Smooth muscle cell (in vitro differentiated cells): ENCODE results near the gene RCN1. TPM values are rescaled to one million over a fixed set of nuclear protein-coding genes. Genes with fewer than 3 reads are reported as not detected.

Experiments used
- DNase-seq: peaks from one replicate; lab custom pipeline; 2025; ENCODE audit not compliant: unreplicated experiment; lab: John Stamatoyannopoulos, UW
- H2AFZ ChIP-seq: fragments of 200-600 bp; sonication (generic); 2 replicates; pipeline ENCODE4 v1.6.0; 2016; ENCODE audit warnings: antibody characterized with exemption, low read depth, mild to moderate bottlenecking
- H3F3A ChIP-seq: fragments of 200-600 bp; sonication (generic); 2 replicates; pipeline ENCODE4 v1.6.0; 2017; ENCODE audit warnings: antibody characterized with exemption, low read depth
- H3K27ac ChIP-seq: fragments of 200-600 bp; sonication (generic); 2 replicates; pipeline ENCODE4 v1.5.1; 2016; ENCODE audit warnings: low read depth, mild to moderate bottlenecking
- H3K27me3 ChIP-seq: fragments of 200-600 bp; sonication (generic); 2 replicates; pipeline ENCODE4 v1.6.1; 2016; ENCODE audit warnings: low read depth, mild to moderate bottlenecking
- H3K36me3 ChIP-seq: fragments of 200-600 bp; sonication (generic); 2 replicates; pipeline ENCODE4 v1.5.1; 2016; ENCODE audit warnings: low read depth
- H3K4me1 ChIP-seq: fragments of 200-600 bp; sonication (generic); 2 replicates; pipeline ENCODE4 v1.5.1; 2016; ENCODE audit warnings: low read depth
- H3K4me2 ChIP-seq: fragments of 200-600 bp; sonication (generic); 2 replicates; pipeline ENCODE4 v1.6.0; 2016; ENCODE audit warnings: mild to moderate bottlenecking
- H3K4me3 ChIP-seq: fragments of 200-600 bp; sonication (generic); 2 replicates; pipeline ENCODE4 v1.5.1; 2016; ENCODE audit warnings: mild to moderate bottlenecking
- H3K79me2 ChIP-seq: fragments of 200-600 bp; sonication (generic); 2 replicates; pipeline ENCODE4 v1.6.0; 2016; ENCODE audit warnings: low read depth, mild to moderate bottlenecking
- H3K9ac ChIP-seq: fragments of 200-600 bp; sonication (generic); 2 replicates; pipeline ENCODE4 v1.6.0; 2016; ENCODE audit warnings: low read depth
- H3K9me3 ChIP-seq: fragments of 200-600 bp; sonication (generic); replicated peaks from 2 replicates; pipeline ENCODE4 v1.5.1; 2016; ENCODE audit warnings: low read depth
- H4K20me1 ChIP-seq: fragments of 200-600 bp; sonication (generic); 2 replicates; pipeline ENCODE4 v1.6.0; 2016; ENCODE audit warnings: low read depth
- WGBS: methylation state at CpG from one replicate; pipeline ENCODE4 v1.1.7; 2016; ENCODE audit warnings: low lambda C conversion rate; 5-methylcytosine and 5-hydroxymethylcytosine counted together
- polyA plus RNA-seq: library from polyadenylated mRNA; unstranded; fragments of >200 nt; fragmentation: Nextera tagmentation; extraction: Ambion mirVana; gene quantifications from 2 replicates; pipeline ENCODE4 v1.2.1, GENCODE V29; 2016
- total RNA-seq: library from RNA; depleted of rRNA; stranded (reverse); fragments of >200 nt; gene quantifications from 2 replicates; pipeline ENCODE4 v1.2.3, GENCODE V29; 2014
- TF ChIP-seq, protein P1 (sequence below): fragments of 200-600 bp; sonication (generic); IDR thresholded peaks from 2 replicates; pipeline ENCODE4 v1.5.1; 2017; ENCODE audit warnings: borderline replicate concordance, mild to moderate bottlenecking, antibody characterized with exemption; ENCODE audit not compliant: insufficient read depth, poor library complexity, severe bottlenecking

The RCN1 gene
- total and polyA plus RNA-seq, 2 experiments from 2014 or later = 244 to 372 TPM

- Histone ChIP-seq H3K4me2 (peak overlapping the region; percentile 26), H3K79me2 (no peaks in the 10 kb centered on the region), H3K4me3 (no peak overlapping the region), H3K9ac (no peak overlapping the region), H3K9me3 (no peaks in the 10 kb centered on the region), H4K20me1 (no peaks in the 10 kb centered on the region), H3K4me1 (no peaks in the 10 kb centered on the region), H2AFZ (no peak overlapping the region), H3F3A (no peaks in the 10 kb centered on the region), H3K27me3 (no peaks in the 10 kb centered on the region), H3K27ac (peak overlapping the region; percentile 77), H3K36me3 (no peaks in the 10 kb centered on the region)
- TF ChIP-seq, protein P1, sequence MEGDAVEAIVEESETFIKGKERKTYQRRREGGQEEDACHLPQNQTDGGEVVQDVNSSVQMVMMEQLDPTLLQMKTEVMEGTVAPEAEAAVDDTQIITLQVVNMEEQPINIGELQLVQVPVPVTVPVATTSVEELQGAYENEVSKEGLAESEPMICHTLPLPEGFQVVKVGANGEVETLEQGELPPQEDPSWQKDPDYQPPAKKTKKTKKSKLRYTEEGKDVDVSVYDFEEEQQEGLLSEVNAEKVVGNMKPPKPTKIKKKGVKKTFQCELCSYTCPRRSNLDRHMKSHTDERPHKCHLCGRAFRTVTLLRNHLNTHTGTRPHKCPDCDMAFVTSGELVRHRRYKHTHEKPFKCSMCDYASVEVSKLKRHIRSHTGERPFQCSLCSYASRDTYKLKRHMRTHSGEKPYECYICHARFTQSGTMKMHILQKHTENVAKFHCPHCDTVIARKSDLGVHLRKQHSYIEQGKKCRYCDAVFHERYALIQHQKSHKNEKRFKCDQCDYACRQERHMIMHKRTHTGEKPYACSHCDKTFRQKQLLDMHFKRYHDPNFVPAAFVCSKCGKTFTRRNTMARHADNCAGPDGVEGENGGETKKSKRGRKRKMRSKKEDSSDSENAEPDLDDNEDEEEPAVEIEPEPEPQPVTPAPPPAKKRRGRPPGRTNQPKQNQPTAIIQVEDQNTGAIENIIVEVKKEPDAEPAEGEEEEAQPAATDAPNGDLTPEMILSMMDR = no peak
- no peak for DNase-seq
- 0% methylated on average over 2 of the region's 2 CpGs for WGBS
These were observed 46.4 kb downstream of the RCN1 start for GRCh38 chr11:32137263-32137662.

DNA sequence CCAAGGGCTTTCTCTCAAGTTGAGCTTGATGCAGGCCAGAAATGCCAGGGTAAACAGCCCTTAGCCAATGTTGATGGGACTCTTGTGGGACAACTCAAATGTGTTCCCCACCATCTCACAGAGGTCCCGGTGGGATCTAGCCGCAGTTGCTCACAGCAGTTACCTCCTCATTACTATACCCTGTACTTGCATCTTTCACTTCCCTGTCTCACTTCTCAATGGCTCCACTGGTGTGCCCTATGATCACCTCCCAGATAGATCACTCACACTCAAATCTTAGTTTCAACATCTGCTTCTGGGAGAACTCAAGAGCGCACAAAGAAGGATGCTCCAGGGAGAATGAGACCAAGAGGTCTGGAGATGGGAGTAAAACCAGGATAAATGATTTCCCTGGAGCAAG lies 47.0 kb downstream of the RCN1 start:
- 100% methylated on average over 3 of the region's 3 CpGs for WGBS
- no peaks in the 10 kb centered on the region for H3K4me1 ChIP-seq

DNA sequence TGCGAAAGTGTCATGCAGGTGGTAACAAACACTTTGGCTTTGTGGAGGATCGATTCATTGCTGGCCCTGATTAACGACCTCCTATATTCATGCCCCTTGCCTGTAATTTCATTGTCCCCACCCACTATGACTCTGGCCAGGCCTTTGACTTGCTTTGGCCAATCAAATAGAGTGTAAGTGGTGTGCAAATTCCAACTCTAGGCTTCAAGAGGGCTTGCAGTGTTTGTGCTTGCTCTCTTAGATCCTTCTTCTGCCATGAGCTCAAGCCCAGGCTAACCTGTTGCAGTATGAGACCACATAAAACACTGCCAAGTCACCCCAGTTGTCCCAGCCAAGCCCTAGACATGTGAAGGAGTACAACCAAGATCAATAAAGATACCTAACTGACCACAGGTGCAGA lies 48.0 kb downstream of the RCN1 start:
- H3F3A ChIP-seq = no peaks in the 10 kb centered on the region
- WGBS = 98% methylated on average over 3 of the region's 3 CpGs
- H4K20me1 ChIP-seq = no peaks in the 10 kb centered on the region
- H3K79me2 ChIP-seq = no peaks in the 10 kb centered on the region
- H3K27me3 ChIP-seq = peaks cover 4% of the 10 kb centered on the region
- H2AFZ ChIP-seq = no peak overlapping the region
- no peaks in the 10 kb centered on the region for H3K9me3 ChIP-seq
- no peak overlapping the region for H3K4me2 ChIP-seq
- H3K4me1 ChIP-seq = no peaks in the 10 kb centered on the region
- no peak for DNase-seq
- no peak overlapping the region for H3K9ac ChIP-seq
- H3K4me3 ChIP-seq = no peak overlapping the region
- H3K27ac ChIP-seq = no peak overlapping the region
- H3K36me3 ChIP-seq = no peaks in the 10 kb centered on the region
- TF ChIP-seq, protein P1 = no peak

More for the DNA sequence above, 47.0 kb downstream of the RCN1 start:
- H3F3A ChIP-seq = no peaks in the 10 kb centered on the region
- H4K20me1 ChIP-seq = no peaks in the 10 kb centered on the region
- H2AFZ ChIP-seq = no peak overlapping the region
- peak overlapping the region; percentile 26 for H3K4me2 ChIP-seq
- no peaks in the 10 kb centered on the region for H3K36me3 ChIP-seq
- H3K9ac ChIP-seq = no peak overlapping the region
- peaks cover under 1% of the 10 kb centered on the region for H3K27me3 ChIP-seq
- no peaks in the 10 kb centered on the region for H3K9me3 ChIP-seq
- H3K27ac ChIP-seq = peak overlapping the region; percentile 37
- no peak overlapping the region for H3K4me3 ChIP-seq
- TF ChIP-seq, protein P1 = no peak
- no peaks in the 10 kb centered on the region for H3K79me2 ChIP-seq
- no peak for DNase-seq

GRCh38 chr11:32139896-32140520 lies 49.1 kb downstream of the RCN1 start:
- Histone ChIP-seq H3F3A (no peaks in the 10 kb centered on the region), H3K4me2 (no peak overlapping the region), H3K9me3 (no peaks in the 10 kb centered on the region), H3K79me2 (no peaks in the 10 kb centered on the region), H2AFZ (no peak overlapping the region), H3K4me3 (no peak overlapping the region), H3K27me3 (peaks cover 6% of the 10 kb centered on the region), H3K36me3 (no peaks in the 10 kb centered on the region), H3K27ac (no peak overlapping the region), H4K20me1 (no peaks in the 10 kb centered on the region), H3K4me1 (no peaks in the 10 kb centered on the region), H3K9ac (no peak overlapping the region)
- no peak for DNase-seq
- 84% methylated on average over 4 of the region's 4 CpGs for WGBS
- TF ChIP-seq, protein P1 = no peak
